Measurements from ENCODE around the gene ERGIC1. TPM values are rescaled to one million over a fixed set of nuclear protein-coding genes. Genes with fewer than 3 reads are reported as not detected.
A peak's percentile ranks its signal among the peaks of the same experiment; 100 is the strongest.

Gene ERGIC1
- total RNA-seq, 3 donors from 2014 or later (not counting 1 experiment from before 2014, with no cell fraction given): 86.2 to 126 (median 121) TPM

GRCh38 chr5:172854451-172854871 is 20.4 kb downstream of the ERGIC1 start:
- H3K36me3 Mint-ChIP-seq: no peaks in the 10 kb centered on the region
- peaks cover 67% of the 10 kb centered on the region for H3K4me1 ChIP-seq (ENCODE audit: control insufficient read depth, insufficient read depth, low read length)
- DNase-seq (peak; percentile 62 to 64), ATAC-seq (peak; percentile 65 to 89 (median 87))
- H3K27me3 ChIP-seq (ENCODE audit: control insufficient read depth, insufficient read depth, low read length): no peaks in the 10 kb centered on the region
- peak overlapping the region; percentile 67 for H3K4me3 Mint-ChIP-seq
- peaks cover 1% of the 10 kb centered on the region for H3K36me3 ChIP-seq (ENCODE audit: control insufficient read depth, insufficient read depth, low read length)
- H3K9me3 Mint-ChIP-seq: no peaks in the 10 kb centered on the region
- no peaks in the 10 kb centered on the region for H3K27me3 Mint-ChIP-seq (ENCODE audit: low read depth in 2 of 2)
- H3K4me1 Mint-ChIP-seq: peaks cover 65 to 74% of the 10 kb centered on the region in 2 donors
- H3K27ac ChIP-seq (ENCODE audit: low read length): peak overlapping the region; percentile 71
- WGBS (ENCODE audit: insufficient coverage): 48% methylated on average over 7 of the region's 12 CpGs
- no peaks in the 10 kb centered on the region for H3K9me3 ChIP-seq (ENCODE audit: control insufficient read depth, insufficient read depth, low read length)
- TF ChIP-seq CTCF (IDR thresholded peaks at IDR 0.05): no peak
- intact Hi-C loops (cut with micrococcal nuclease): loop anchor here (5.0 kb wide), 2 partner anchors 47 to 132 kb away; no protein-coding TSS in a partner anchor
- H3K27ac Mint-ChIP-seq: peak overlapping the region; percentile 89 to 91
- no peak overlapping the region for H3K4me3 ChIP-seq (ENCODE audit: low read length)

GRCh38 chr5:172854971-172855370 is 20.9 kb downstream of the ERGIC1 start:
- Histone ChIP-seq H3K27ac (ENCODE audit: low read length) (peak overlapping the region; percentile 71), H3K27me3 (ENCODE audit: control insufficient read depth, insufficient read depth, low read length) (no peaks in the 10 kb centered on the region), H3K4me1 (ENCODE audit: control insufficient read depth, insufficient read depth, low read length) (peaks cover 62% of the 10 kb centered on the region), H3K36me3 (ENCODE audit: control insufficient read depth, insufficient read depth, low read length) (peaks cover 1% of the 10 kb centered on the region), H3K4me3 (ENCODE audit: low read length) (no peak overlapping the region), H3K9me3 (ENCODE audit: control insufficient read depth, insufficient read depth, low read length) (no peaks in the 10 kb centered on the region)
- Mint-ChIP-seq H3K4me1 (peaks cover 63 to 73% of the 10 kb centered on the region in 2 donors), H3K4me3 (peak overlapping the region; percentile 67), H3K36me3 (no peaks in the 10 kb centered on the region), H3K9me3 (no peaks in the 10 kb centered on the region), H3K27ac (peak overlapping the region; percentile 89 to 91), H3K27me3 (ENCODE audit: low read depth in 2 of 2) (no peaks in the 10 kb centered on the region)
- no peak for ATAC-seq
- intact Hi-C loops (cut with micrococcal nuclease): loop anchor here (5.0 kb wide), 2 partner anchors 48 to 133 kb away; no protein-coding TSS in a partner anchor
- no peak for DNase-seq
- no peak for TF ChIP-seq CTCF (IDR thresholded peaks at IDR 0.05)
- WGBS (ENCODE audit: insufficient coverage): 90% methylated on average over 4 of the region's 5 CpGs

GRCh38 chr5:172855597-172856292 is 21.7 kb downstream of the ERGIC1 start:
- Mint-ChIP-seq H3K4me3 (no peak overlapping the region), H3K9me3 (no peaks in the 10 kb centered on the region), H3K4me1 (peaks cover 69 to 79% of the 10 kb centered on the region in 2 donors), H3K27ac (peak overlapping the region; percentile 89 to 91), H3K27me3 (ENCODE audit: low read depth in 2 of 2) (no peaks in the 10 kb centered on the region), H3K36me3 (no peaks in the 10 kb centered on the region)
- peaks cover 1% of the 10 kb centered on the region for H3K36me3 ChIP-seq (ENCODE audit: control insufficient read depth, insufficient read depth, low read length)
- ATAC-seq (no peak), DNase-seq (no peak)
- intact Hi-C loops (cut with micrococcal nuclease): no loop called here
- H3K4me3 ChIP-seq (ENCODE audit: low read length): no peak overlapping the region
- 92% methylated on average over 18 of the region's 18 CpGs for WGBS (ENCODE audit: insufficient coverage)
- H3K4me1 ChIP-seq (ENCODE audit: control insufficient read depth, insufficient read depth, low read length): peaks cover 62% of the 10 kb centered on the region
- TF ChIP-seq CTCF (IDR thresholded peaks at IDR 0.05): no peak
- no peaks in the 10 kb centered on the region for H3K9me3 ChIP-seq (ENCODE audit: control insufficient read depth, insufficient read depth, low read length)
- H3K27ac ChIP-seq (ENCODE audit: low read length): no peak overlapping the region
- H3K27me3 ChIP-seq (ENCODE audit: control insufficient read depth, insufficient read depth, low read length): no peaks in the 10 kb centered on the region

Data from natural killer cell (primary cell).